Measurements from ENCODE around the gene EWSR1.

EWSR1 gene

GRCh38 chr22:29306175-29306834 is 38.2 kb downstream of the EWSR1 start, which contains the start of gene GAS2L1:
Gene GAS2L1, plus strand, starts transcription at chr22:29306650. Its CDS starts 1,456 bp downstream, at chr22:29308106.
- DNase-seq (ENCODE audit: low read depth): peak; percentile 61

GRCh38 chr22:29306835-29307595 is 38.9 kb downstream of the EWSR1 start:
- peak; percentile 51 for DNase-seq (ENCODE audit: low read depth)

- no peak for DNase-seq (ENCODE audit: low read depth)
Measured at GRCh38 chr22:29307596-29308147, 39.6 kb downstream of the EWSR1 start.

- no peak for DNase-seq (ENCODE audit: low read depth)
Measured at GRCh38 chr22:29308148-29308790, 40.2 kb downstream of the EWSR1 start.

- DNase-seq (ENCODE audit: low read depth): no peak
Measured at GRCh38 chr22:29308791-29309262, 40.8 kb downstream of the EWSR1 start.

- peak; percentile 70 for DNase-seq (ENCODE audit: low read depth)
Measured at GRCh38 chr22:29309332-29310064, 41.4 kb downstream of the EWSR1 start.

- no peak for DNase-seq (ENCODE audit: low read depth)
Measured at GRCh38 chr22:29310065-29310862, 42.2 kb downstream of the EWSR1 start.

- peak; percentile 52 for DNase-seq (ENCODE audit: low read depth)
Measured at GRCh38 chr22:29310863-29311339, 42.8 kb downstream of the EWSR1 start.

- DNase-seq (ENCODE audit: low read depth): no peak
Measured at GRCh38 chr22:29311464-29312217, 43.6 kb downstream of the EWSR1 start.

GRCh38 chr22:29312218-29313125 is 44.4 kb downstream of the EWSR1 start:
- no peak for DNase-seq (ENCODE audit: low read depth)

GRCh38 chr22:29313126-29313575 is 45.1 kb downstream of the EWSR1 start:
- DNase-seq (ENCODE audit: low read depth): no peak

GRCh38 chr22:29313576-29314466 is 45.8 kb downstream of the EWSR1 start:
- no peak for DNase-seq (ENCODE audit: low read depth)

- DNase-seq (ENCODE audit: low read depth): no peak
Measured at GRCh38 chr22:29314537-29315285, 46.6 kb downstream of the EWSR1 start.

- peak; percentile 45 for DNase-seq (ENCODE audit: low read depth)
Measured at GRCh38 chr22:29315286-29316140, 47.4 kb downstream of the EWSR1 start, which contains the start of gene RASL10A. Gene RASL10A, minus strand, starts transcription at chr22:29315697. Its CDS starts 451 bp downstream, at chr22:29315246.

GRCh38 chr22:29316141-29316828 is 48.2 kb downstream of the EWSR1 start:
- DNase-seq (ENCODE audit: low read depth): no peak

Measured in CMK (cell line).